GM12872 (cell line): ENCODE data around the gene CMKLR1.

Experiments used
- CTCF ChIP-seq: IDR thresholded peaks from 3 replicates; pipeline ENCODE4 v1.5.1; 2011; ENCODE audit warnings: low read depth, mild to moderate bottlenecking, low read length, moderate library complexity; ENCODE audit not compliant: insufficient read depth

The CMKLR1 gene

DNA sequence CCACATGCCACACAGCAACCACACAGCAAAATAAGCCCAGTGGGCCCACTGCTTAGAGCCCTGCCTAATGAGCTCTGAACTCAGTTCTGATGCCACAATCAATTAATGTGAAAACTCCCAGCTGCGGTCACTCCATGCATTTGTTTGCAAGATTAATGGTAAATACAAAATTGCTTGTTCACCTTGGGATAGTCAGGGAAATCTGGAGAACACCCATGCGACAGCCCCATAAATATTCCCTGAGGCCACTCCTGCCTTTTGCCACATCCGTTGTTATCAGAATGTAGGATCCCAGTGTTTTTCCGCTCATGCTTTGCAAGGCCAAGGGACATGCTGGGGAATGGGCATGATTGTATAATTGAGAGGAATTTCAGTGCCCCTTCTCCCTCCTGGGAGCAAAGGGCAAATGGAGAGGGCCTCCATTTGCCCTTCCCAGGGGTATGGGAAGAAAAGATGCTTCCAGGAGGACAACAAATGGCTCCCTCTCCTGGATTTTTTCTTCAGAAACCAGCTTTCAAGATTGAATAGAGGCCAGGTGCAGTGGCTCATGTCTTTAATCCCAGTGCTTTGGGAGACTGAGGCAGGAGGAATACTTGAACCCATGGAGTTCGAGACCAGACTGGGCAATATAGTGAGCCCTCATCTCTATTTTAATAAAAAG is 30.8 kb upstream of the CMKLR1 start:
- TF ChIP-seq CTCF: no peak

DNA sequence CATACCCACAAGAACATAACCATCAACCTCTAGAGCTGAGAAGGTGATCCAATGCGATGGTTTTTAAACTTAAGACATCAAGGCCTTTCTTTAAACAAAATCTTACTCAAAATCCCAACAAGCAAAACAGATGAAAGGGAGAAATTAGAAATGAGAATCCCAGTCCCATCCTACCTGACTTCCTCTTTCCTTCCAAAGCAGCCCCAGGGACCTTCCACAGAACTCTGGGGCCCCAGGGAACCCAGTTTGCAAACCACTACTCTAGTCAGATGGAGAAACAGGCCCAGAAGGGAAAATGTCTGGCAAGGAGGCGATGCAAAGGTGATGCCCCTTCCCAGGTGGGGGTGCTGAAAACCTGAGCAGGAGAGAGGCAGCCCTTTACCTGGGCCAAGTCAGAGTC is 29.0 kb upstream of the CMKLR1 start:
- TF ChIP-seq CTCF: no peak

DNA sequence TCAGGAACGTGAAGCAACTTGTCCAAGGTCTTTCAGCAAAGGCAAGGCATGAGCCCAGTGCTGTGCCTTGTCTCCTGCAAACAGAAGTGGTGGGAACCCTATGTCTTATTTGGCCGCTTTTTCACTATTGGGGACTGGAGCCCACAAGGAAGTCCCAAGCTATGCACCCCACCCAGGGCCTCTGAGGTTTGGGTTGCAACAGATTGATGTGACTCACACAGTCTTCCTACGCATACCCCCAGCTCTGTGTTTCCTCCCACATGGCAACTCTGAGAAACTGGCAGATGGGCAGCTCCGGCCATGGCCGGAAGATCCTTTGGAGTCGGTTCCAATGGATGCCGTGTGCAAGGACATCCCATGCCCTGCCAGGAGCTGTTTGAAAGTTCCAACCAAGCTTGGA is 28.3 kb upstream of the CMKLR1 start:
- TF ChIP-seq CTCF: no peak

GRCh38 chr12:108365324-108365723 is 26.2 kb upstream of the CMKLR1 start:
- TF ChIP-seq CTCF: no peak

- TF ChIP-seq CTCF: no peak
Measured at GRCh38 chr12:108364879-108365278, 25.8 kb upstream of the CMKLR1 start.

DNA sequence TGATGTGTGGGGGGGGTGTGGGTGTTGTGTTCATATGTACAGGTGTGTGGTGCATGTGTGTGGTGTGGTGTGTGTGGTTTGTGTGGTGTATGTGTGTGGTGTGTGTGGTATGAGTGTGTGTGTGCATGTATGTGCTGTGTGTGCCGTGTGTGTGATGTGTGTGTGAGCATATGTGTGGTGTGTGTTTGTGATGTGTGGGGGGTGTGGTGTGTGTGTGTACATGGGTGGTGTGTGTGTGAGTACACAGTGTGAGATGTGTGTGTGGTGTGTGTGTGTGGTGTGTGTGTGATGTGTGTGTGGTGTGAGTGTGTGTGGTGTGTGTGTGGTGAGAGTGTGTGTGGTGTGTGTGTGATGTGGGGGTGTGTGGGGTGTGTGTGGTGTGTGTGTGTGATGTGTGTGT is 24.5 kb upstream of the CMKLR1 start:
- TF ChIP-seq CTCF: no peak

GRCh38 chr12:108363165-108363564 is 24.1 kb upstream of the CMKLR1 start:
- no peak for TF ChIP-seq CTCF
